ENCODE data around the gene DYRK2. TPM values are rescaled to one million over a fixed set of nuclear protein-coding genes. Genes with fewer than 3 reads are reported as not detected.
A peak's percentile ranks its signal among the peaks of the same experiment; 100 is the strongest.

Gene DYRK2
- total and polyA plus RNA-seq, 2 experiments from 2014 or later, result 7.1 to 34.1 TPM

DNA sequence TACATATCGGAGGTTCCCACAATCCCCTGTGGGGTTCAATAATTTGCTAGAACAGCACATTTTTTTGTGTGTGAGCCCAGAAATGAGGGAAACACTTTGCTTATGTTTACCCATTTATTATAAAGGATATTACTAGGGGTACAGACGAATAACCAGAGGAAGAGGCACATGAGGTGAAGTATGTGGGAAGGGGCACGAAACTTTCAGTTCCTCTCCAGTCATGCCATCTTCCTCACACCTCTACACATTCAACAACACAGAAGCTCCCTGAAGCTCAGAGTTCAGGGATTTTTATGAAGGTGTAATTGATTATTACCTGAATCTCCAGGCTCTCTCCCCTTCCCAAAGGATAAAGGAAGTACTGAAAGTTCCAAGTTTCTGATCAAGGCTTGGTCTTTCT, 30.2 kb upstream of the DYRK2 start:
- TF ChIP-seq, protein P1, sequence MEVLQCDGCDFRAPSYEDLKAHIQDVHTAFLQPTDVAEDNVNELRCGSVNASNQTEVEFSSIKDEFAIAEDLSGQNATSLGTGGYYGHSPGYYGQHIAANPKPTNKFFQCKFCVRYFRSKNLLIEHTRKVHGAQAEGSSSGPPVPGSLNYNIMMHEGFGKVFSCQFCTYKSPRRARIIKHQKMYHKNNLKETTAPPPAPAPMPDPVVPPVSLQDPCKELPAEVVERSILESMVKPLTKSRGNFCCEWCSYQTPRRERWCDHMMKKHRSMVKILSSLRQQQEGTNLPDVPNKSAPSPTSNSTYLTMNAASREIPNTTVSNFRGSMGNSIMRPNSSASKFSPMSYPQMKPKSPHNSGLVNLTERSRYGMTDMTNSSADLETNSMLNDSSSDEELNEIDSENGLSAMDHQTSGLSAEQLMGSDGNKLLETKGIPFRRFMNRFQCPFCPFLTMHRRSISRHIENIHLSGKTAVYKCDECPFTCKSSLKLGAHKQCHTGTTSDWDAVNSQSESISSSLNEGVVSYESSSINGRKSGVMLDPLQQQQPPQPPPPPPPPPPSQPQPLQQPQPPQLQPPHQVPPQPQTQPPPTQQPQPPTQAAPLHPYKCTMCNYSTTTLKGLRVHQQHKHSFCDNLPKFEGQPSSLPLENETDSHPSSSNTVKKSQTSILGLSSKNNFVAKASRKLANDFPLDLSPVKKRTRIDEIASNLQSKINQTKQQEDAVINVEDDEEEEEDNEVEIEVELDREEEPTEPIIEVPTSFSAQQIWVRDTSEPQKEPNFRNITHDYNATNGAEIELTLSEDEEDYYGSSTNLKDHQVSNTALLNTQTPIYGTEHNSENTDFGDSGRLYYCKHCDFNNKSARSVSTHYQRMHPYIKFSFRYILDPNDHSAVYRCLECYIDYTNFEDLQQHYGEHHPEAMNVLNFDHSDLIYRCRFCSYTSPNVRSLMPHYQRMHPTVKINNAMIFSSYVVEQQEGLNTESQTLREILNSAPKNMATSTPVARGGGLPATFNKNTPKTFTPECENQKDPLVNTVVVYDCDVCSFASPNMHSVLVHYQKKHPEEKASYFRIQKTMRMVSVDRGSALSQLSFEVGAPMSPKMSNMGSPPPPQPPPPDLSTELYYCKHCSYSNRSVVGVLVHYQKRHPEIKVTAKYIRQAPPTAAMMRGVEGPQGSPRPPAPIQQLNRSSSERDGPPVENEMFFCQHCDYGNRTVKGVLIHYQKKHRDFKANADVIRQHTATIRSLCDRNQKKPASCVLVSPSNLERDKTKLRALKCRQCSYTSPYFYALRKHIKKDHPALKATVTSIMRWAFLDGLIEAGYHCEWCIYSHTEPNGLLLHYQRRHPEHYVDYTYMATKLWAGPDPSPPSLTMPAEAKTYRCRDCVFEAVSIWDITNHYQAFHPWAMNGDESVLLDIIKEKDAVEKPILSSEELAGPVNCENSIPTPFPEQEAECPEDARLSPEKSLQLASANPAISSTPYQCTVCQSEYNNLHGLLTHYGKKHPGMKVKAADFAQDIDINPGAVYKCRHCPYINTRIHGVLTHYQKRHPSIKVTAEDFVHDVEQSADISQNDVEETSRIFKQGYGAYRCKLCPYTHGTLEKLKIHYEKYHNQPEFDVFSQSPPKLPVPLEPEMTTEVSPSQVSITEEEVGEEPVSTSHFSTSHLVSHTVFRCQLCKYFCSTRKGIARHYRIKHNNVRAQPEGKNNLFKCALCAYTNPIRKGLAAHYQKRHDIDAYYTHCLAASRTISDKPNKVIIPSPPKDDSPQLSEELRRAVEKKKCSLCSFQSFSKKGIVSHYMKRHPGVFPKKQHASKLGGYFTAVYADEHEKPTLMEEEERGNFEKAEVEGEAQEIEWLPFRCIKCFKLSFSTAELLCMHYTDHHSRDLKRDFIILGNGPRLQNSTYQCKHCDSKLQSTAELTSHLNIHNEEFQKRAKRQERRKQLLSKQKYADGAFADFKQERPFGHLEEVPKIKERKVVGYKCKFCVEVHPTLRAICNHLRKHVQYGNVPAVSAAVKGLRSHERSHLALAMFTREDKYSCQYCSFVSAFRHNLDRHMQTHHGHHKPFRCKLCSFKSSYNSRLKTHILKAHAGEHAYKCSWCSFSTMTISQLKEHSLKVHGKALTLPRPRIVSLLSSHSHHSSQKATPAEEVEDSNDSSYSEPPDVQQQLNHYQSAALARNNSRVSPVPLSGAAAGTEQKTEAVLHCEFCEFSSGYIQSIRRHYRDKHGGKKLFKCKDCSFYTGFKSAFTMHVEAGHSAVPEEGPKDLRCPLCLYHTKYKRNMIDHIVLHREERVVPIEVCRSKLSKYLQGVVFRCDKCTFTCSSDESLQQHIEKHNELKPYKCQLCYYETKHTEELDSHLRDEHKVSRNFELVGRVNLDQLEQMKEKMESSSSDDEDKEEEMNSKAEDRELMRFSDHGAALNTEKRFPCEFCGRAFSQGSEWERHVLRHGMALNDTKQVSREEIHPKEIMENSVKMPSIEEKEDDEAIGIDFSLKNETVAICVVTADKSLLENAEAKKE (CRISPR knock-in tag; IDR thresholded peaks at IDR 0.05), result no peak
- TF ChIP-seq, protein P2, sequence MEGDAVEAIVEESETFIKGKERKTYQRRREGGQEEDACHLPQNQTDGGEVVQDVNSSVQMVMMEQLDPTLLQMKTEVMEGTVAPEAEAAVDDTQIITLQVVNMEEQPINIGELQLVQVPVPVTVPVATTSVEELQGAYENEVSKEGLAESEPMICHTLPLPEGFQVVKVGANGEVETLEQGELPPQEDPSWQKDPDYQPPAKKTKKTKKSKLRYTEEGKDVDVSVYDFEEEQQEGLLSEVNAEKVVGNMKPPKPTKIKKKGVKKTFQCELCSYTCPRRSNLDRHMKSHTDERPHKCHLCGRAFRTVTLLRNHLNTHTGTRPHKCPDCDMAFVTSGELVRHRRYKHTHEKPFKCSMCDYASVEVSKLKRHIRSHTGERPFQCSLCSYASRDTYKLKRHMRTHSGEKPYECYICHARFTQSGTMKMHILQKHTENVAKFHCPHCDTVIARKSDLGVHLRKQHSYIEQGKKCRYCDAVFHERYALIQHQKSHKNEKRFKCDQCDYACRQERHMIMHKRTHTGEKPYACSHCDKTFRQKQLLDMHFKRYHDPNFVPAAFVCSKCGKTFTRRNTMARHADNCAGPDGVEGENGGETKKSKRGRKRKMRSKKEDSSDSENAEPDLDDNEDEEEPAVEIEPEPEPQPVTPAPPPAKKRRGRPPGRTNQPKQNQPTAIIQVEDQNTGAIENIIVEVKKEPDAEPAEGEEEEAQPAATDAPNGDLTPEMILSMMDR (conservative IDR thresholded peaks at IDR 0.05; ENCODE audit: low read depth in 2 of 2), result no peak
- TF ChIP-seq, protein P3, sequence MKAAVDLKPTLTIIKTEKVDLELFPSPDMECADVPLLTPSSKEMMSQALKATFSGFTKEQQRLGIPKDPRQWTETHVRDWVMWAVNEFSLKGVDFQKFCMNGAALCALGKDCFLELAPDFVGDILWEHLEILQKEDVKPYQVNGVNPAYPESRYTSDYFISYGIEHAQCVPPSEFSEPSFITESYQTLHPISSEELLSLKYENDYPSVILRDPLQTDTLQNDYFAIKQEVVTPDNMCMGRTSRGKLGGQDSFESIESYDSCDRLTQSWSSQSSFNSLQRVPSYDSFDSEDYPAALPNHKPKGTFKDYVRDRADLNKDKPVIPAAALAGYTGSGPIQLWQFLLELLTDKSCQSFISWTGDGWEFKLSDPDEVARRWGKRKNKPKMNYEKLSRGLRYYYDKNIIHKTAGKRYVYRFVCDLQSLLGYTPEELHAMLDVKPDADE (IDR thresholded peaks at IDR 0.05), result no peak
- TF ChIP-seq STAT1 (IDR thresholded peaks at IDR 0.05; ENCODE audit: unreplicated experiment) (no peak), REST (IDR thresholded peaks at IDR 0.05; ENCODE audit: unreplicated experiment) (no peak)
- H3F3A ChIP-seq (replicated peaks; ENCODE audit: low read depth), result no peaks in the 10 kb centered on the region
- H3K27me3 Mint-ChIP-seq (ENCODE audit: insufficient read depth, low read depth, poor library complexity), result no peaks in the 10 kb centered on the region
- no peaks in the 10 kb centered on the region for H3K79me2 ChIP-seq (replicated peaks; ENCODE audit: insufficient read depth)
- peak overlapping the region; percentile 88; the same call in 1 of the 2 replicates for H2AFZ ChIP-seq
- no peak overlapping the region for H3K27ac Mint-ChIP-seq
- peaks cover 7% of the 10 kb centered on the region; the same call in 2 of the 3 replicates for H3K4me1 Mint-ChIP-seq
- H3K4me3 ChIP-seq, result no peak overlapping the region
- H3K4me3 Mint-ChIP-seq, result no peak overlapping the region
- H3K27me3 ChIP-seq (ENCODE audit: insufficient read depth), result no peaks in the 10 kb centered on the region
- no peaks in the 10 kb centered on the region for H4K20me1 ChIP-seq (replicated peaks; ENCODE audit: insufficient read depth)
- no peaks in the 10 kb centered on the region for H3K9me3 Mint-ChIP-seq
- H3K36me3 Mint-ChIP-seq (ENCODE audit: low read depth), result no peaks in the 10 kb centered on the region
- H3K27ac ChIP-seq (ENCODE audit: low read depth), result no peak overlapping the region
- ATAC-seq (no peak), DNase-seq (ENCODE audit: low spot score) (no peak)
- 0 out of 2 replicates have a peak, but pooled peaks cover 8% of the 10 kb centered on the region for H3K9me2 ChIP-seq (ENCODE audit: insufficient read depth)
- no peak overlapping the region for H3K4me2 ChIP-seq
- H3K4me1 ChIP-seq (ENCODE audit: insufficient read depth), result no peaks in the 10 kb centered on the region
- no peaks in the 10 kb centered on the region for H3K36me3 ChIP-seq (ENCODE audit: insufficient read depth)

All from GM23338 (cell line).